ENCODE results near the gene AGRP. TPM values are rescaled to one million over a fixed set of nuclear protein-coding genes. Genes with fewer than 3 reads are reported as not detected.

The AGRP gene
- total RNA-seq, 1 donor from 2014 or later, result not detected

DNA sequence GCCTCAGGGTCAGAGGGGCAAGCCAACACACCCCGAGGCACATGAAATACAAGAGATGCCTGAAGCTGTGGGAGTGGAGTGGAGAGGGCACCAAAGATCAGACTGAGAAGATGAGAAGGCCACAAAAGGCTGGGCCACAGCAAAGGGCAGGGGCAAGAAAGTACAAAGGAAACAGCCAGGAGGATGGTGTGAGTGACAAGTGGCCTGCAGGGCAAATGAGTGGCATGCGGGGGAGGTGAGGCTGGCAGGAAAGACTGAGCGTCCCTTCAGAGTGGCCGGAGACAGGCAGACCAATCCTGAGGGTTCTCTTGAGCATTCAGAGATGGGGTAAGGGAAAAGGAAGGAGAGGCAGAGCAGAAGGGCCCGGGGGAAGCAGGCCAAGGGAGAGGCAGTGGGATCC lies 29.2 kb downstream of the AGRP start:
- peaks cover 25% of the 10 kb centered on the region for H3K4me1 Mint-ChIP-seq (ENCODE audit: low read depth, unreplicated experiment)
- no peak for FAIRE-seq
- no peak overlapping the region for H3K27ac Mint-ChIP-seq (ENCODE audit: unreplicated experiment)
- no peak overlapping the region for H3K4me2 ChIP-seq (ENCODE audit: low read length)
- H3K9me3 ChIP-seq (ENCODE audit: insufficient read depth, low read depth, low read length), result no peaks in the 10 kb centered on the region
- DNase-seq (ENCODE audit: low read depth), result no peak
- no peaks in the 10 kb centered on the region for H3K9me3 Mint-ChIP-seq (ENCODE audit: unreplicated experiment)
- H3K4me1 ChIP-seq (ENCODE audit: insufficient read depth, low read length), result peaks cover 3% of the 10 kb centered on the region
- H3K36me3 ChIP-seq (ENCODE audit: insufficient read depth, low read length), result peaks cover 2% of the 10 kb centered on the region
- no peaks in the 10 kb centered on the region for H3K27me3 Mint-ChIP-seq (ENCODE audit: low read depth, unreplicated experiment)
- no peak for TF ChIP-seq EZH2 (IDR thresholded peaks at IDR 0.05; ENCODE audit: insufficient read depth, low read length)
- TF ChIP-seq, protein P1, sequence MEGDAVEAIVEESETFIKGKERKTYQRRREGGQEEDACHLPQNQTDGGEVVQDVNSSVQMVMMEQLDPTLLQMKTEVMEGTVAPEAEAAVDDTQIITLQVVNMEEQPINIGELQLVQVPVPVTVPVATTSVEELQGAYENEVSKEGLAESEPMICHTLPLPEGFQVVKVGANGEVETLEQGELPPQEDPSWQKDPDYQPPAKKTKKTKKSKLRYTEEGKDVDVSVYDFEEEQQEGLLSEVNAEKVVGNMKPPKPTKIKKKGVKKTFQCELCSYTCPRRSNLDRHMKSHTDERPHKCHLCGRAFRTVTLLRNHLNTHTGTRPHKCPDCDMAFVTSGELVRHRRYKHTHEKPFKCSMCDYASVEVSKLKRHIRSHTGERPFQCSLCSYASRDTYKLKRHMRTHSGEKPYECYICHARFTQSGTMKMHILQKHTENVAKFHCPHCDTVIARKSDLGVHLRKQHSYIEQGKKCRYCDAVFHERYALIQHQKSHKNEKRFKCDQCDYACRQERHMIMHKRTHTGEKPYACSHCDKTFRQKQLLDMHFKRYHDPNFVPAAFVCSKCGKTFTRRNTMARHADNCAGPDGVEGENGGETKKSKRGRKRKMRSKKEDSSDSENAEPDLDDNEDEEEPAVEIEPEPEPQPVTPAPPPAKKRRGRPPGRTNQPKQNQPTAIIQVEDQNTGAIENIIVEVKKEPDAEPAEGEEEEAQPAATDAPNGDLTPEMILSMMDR (IDR thresholded peaks at IDR 0.05; ENCODE audit: insufficient read depth, low read depth, low read length), result no peak
- peaks cover 33% of the 10 kb centered on the region for H3K79me2 ChIP-seq (ENCODE audit: insufficient read depth, low read length)
- H3K4me3 Mint-ChIP-seq (ENCODE audit: unreplicated experiment), result no peak overlapping the region
- H4K20me1 ChIP-seq (ENCODE audit: insufficient read depth, low read length), result peaks cover 100% of the 10 kb centered on the region
- H3K27ac ChIP-seq (ENCODE audit: low read depth, low read length), result no peak overlapping the region
- H3K36me3 Mint-ChIP-seq (ENCODE audit: low read depth, unreplicated experiment), result peaks cover 22% of the 10 kb centered on the region
- H2AFZ ChIP-seq (ENCODE audit: low read depth, low read length), result no peak overlapping the region
- H3K4me3 ChIP-seq (ENCODE audit: insufficient read depth, low read depth, low read length), result no peak overlapping the region
- no peaks in the 10 kb centered on the region for H3K27me3 ChIP-seq (ENCODE audit: insufficient read depth, low read length)
- no peak overlapping the region for H3K9ac ChIP-seq (ENCODE audit: low read length)

DNA sequence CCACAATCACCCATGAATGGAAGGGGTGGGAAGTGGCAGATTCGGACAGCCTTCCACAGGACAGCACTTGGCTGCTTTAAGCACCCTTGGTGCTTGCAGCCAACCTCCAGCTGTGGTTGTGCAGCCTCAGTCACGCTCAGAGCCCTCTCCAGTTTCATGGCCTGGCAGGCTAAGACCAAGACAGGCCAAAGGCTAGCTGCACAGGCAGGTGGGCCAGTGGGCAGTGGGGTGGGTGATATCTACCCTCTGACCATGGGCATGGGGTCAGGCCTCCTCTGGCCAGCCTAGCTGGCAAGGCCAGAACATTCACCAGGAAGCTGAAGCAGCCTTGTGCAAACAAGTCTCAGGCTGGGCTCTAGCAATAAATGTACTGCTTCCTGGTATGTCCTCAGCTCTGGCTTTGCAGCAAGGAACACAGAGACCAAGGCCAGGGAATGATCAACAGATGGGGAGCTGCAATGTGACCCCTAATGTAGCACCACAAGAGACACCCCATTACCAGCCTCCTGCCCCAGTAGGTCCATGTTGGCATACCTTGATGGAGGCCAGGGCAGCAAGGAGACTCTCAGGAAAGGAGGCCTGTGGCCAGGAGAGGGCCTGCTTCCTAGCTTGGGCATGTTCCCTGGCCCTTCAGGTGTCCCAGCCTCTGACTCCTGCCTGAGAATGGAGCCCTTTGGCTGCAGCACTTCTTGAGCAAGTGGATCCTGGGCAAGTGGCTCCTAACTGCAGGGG lies 31.5 kb downstream of the AGRP start:
- Histone ChIP-seq H3K4me3 (ENCODE audit: insufficient read depth, low read depth, low read length) (no peak overlapping the region), H3K9me3 (ENCODE audit: insufficient read depth, low read depth, low read length) (no peaks in the 10 kb centered on the region), H3K9ac (ENCODE audit: low read length) (no peak overlapping the region), H3K4me1 (ENCODE audit: insufficient read depth, low read length) (no peaks in the 10 kb centered on the region), H3K4me2 (ENCODE audit: low read length) (no peak overlapping the region), H2AFZ (ENCODE audit: low read depth, low read length) (no peak overlapping the region), H3K79me2 (ENCODE audit: insufficient read depth, low read length) (peaks cover 15% of the 10 kb centered on the region), H4K20me1 (ENCODE audit: insufficient read depth, low read length) (peaks cover 97% of the 10 kb centered on the region), H3K27me3 (ENCODE audit: insufficient read depth, low read length) (no peaks in the 10 kb centered on the region), H3K36me3 (ENCODE audit: insufficient read depth, low read length) (peaks cover 2% of the 10 kb centered on the region), H3K27ac (ENCODE audit: low read depth, low read length) (no peak overlapping the region)
- no peaks in the 10 kb centered on the region for H3K9me3 Mint-ChIP-seq (ENCODE audit: unreplicated experiment)
- no peak for DNase-seq (ENCODE audit: low read depth)
- TF ChIP-seq EZH2 (IDR thresholded peaks at IDR 0.05; ENCODE audit: insufficient read depth, low read length), result no peak
- TF ChIP-seq, protein P1 (IDR thresholded peaks at IDR 0.05; ENCODE audit: insufficient read depth, low read depth, low read length), result no peak
- FAIRE-seq, result no peak
- no peak overlapping the region for H3K4me3 Mint-ChIP-seq (ENCODE audit: unreplicated experiment)
- peaks cover 26% of the 10 kb centered on the region for H3K36me3 Mint-ChIP-seq (ENCODE audit: low read depth, unreplicated experiment)
- peaks cover 12% of the 10 kb centered on the region for H3K4me1 Mint-ChIP-seq (ENCODE audit: low read depth, unreplicated experiment)
- H3K27me3 Mint-ChIP-seq (ENCODE audit: low read depth, unreplicated experiment), result no peaks in the 10 kb centered on the region
- no peak overlapping the region for H3K27ac Mint-ChIP-seq (ENCODE audit: unreplicated experiment)

DNA sequence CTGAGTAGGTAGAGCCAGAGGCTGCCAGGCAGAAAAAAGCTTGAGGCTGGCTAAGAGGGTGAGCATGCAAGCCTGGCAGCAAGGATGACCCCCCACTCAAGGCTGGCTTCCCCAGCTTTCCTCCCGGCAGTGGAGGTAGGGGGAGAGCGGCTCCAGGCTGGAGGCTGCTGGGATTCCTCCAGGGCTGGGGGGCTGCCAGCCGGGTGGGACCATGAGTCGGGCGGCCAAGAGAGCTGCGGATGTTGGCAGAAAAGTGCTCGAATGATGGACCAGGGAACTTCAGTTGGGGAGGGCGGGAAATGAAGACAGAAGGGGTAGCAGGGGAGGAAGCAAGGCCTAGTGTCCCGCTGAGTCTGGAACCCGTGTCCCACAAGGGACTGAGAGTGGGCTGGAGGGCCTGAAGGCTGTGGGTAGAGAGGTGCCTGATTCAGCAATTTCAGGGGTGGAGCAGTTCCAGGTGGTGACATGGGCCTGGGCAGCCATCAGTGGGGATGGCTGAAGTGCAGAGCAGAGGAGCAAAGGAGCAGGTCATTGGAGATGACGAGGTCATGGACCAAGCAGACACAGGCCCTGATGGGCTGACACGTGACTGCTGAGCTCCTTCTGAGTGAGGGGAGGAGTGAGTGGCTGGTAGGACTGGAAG lies 32.2 kb downstream of the AGRP start:
- Histone ChIP-seq H3K4me2 (ENCODE audit: low read length) (no peak overlapping the region), H4K20me1 (ENCODE audit: insufficient read depth, low read length) (peaks cover 97% of the 10 kb centered on the region), H3K4me3 (ENCODE audit: insufficient read depth, low read depth, low read length) (no peak overlapping the region), H3K27ac (ENCODE audit: low read depth, low read length) (no peak overlapping the region), H3K9ac (ENCODE audit: low read length) (no peak overlapping the region), H3K9me3 (ENCODE audit: insufficient read depth, low read depth, low read length) (no peaks in the 10 kb centered on the region), H3K4me1 (ENCODE audit: insufficient read depth, low read length) (no peaks in the 10 kb centered on the region), H3K36me3 (ENCODE audit: insufficient read depth, low read length) (peaks cover 2% of the 10 kb centered on the region), H2AFZ (ENCODE audit: low read depth, low read length) (no peak overlapping the region), H3K79me2 (ENCODE audit: insufficient read depth, low read length) (peaks cover 14% of the 10 kb centered on the region), H3K27me3 (ENCODE audit: insufficient read depth, low read length) (no peaks in the 10 kb centered on the region)
- no peaks in the 10 kb centered on the region for H3K27me3 Mint-ChIP-seq (ENCODE audit: low read depth, unreplicated experiment)
- DNase-seq (ENCODE audit: low read depth), result no peak
- no peak for TF ChIP-seq EZH2 (IDR thresholded peaks at IDR 0.05; ENCODE audit: insufficient read depth, low read length)
- TF ChIP-seq, protein P1 (IDR thresholded peaks at IDR 0.05; ENCODE audit: insufficient read depth, low read depth, low read length), result no peak
- H3K9me3 Mint-ChIP-seq (ENCODE audit: unreplicated experiment), result no peaks in the 10 kb centered on the region
- FAIRE-seq, result no peak
- H3K4me1 Mint-ChIP-seq (ENCODE audit: low read depth, unreplicated experiment), result peaks cover 12% of the 10 kb centered on the region
- peaks cover 26% of the 10 kb centered on the region for H3K36me3 Mint-ChIP-seq (ENCODE audit: low read depth, unreplicated experiment)
- peak overlapping the region; percentile 17 for H3K4me3 Mint-ChIP-seq (ENCODE audit: unreplicated experiment)
- H3K27ac Mint-ChIP-seq (ENCODE audit: unreplicated experiment), result no peak overlapping the region
